Measurements from ENCODE around the gene EYA2.
A peak's percentile ranks its signal among the peaks of the same experiment; 100 is the strongest.
"Not testable (repeated sequence)": the region's sequence is repeated elsewhere in the genome, so short reads cannot be mapped to it uniquely, and the experiment has no call there.

The EYA2 gene
- long read RNA-seq, donor 1, partial matches to known transcripts = 0 of 1 reads
- long read RNA-seq, donor 1, other reads (novel, unspliced or antisense) = 0 of 1 reads
- long read RNA-seq, donor 2 = 0 reads
- long read RNA-seq, donor 3 = 0 reads
- long read RNA-seq, donor 4 = 0 reads
- long read RNA-seq, donor 5 = 0 reads
- long read RNA-seq, donor 6 = 0 reads
- long read RNA-seq, donor 7 = 0 reads
- long read RNA-seq, donor 8 = 0 reads

GRCh38 chr20:46894579-46894958 lies at the start of gene EYA2:
TSS of gene EYA2 (plus strand) at chr20:46894843. CDS start at chr20:46990011, 95,168 bp downstream.
- no peak for DNase-seq

GRCh38 chr20:46844965-46845364 lies 49.7 kb upstream of the EYA2 start:
- DNase-seq = no peak

GRCh38 chr20:46849269-46849668 lies 45.4 kb upstream of the EYA2 start:
- DNase-seq = no peak

- DNase-seq = no peak
Observed at GRCh38 chr20:46849751-46850150, 44.9 kb upstream of the EYA2 start.

- peak; percentile 49 for DNase-seq
Observed at GRCh38 chr20:46850416-46850815, 44.2 kb upstream of the EYA2 start.

- DNase-seq = no peak
Observed at GRCh38 chr20:46850896-46851295, 43.7 kb upstream of the EYA2 start.

- DNase-seq = no peak
Observed at GRCh38 chr20:46851746-46852145, 42.9 kb upstream of the EYA2 start.

GRCh38 chr20:46852313-46852712 lies 42.3 kb upstream of the EYA2 start:
- no peak for DNase-seq

GRCh38 chr20:46853926-46854325 lies 40.7 kb upstream of the EYA2 start:
- no peak for DNase-seq

- no peak for DNase-seq
Observed at GRCh38 chr20:46857061-46857831, 37.4 kb upstream of the EYA2 start.

GRCh38 chr20:46865824-46866223 lies 28.8 kb upstream of the EYA2 start:
- no peak for DNase-seq

- DNase-seq = no peak
Observed at GRCh38 chr20:46870041-46870440, 24.6 kb upstream of the EYA2 start.

GRCh38 chr20:46872328-46873211 lies 22.1 kb upstream of the EYA2 start:
- DNase-seq = no peak

GRCh38 chr20:46875059-46875458 lies 19.6 kb upstream of the EYA2 start:
- DNase-seq = no peak

- DNase-seq = no peak
Observed at GRCh38 chr20:46879386-46879785, 15.3 kb upstream of the EYA2 start.

GRCh38 chr20:46879963-46880362 lies 14.7 kb upstream of the EYA2 start:
- DNase-seq = not testable (repeated sequence)

- no peak for DNase-seq
Observed at GRCh38 chr20:46883892-46884291, 10.8 kb upstream of the EYA2 start.

- DNase-seq = no peak
Observed at GRCh38 chr20:46890682-46891081, 4.0 kb upstream of the EYA2 start.

- no peak for DNase-seq
Observed at GRCh38 chr20:46893051-46893450, 1.6 kb upstream of the EYA2 start.

- DNase-seq = no peak
Observed at GRCh38 chr20:46893877-46894578, 615 bp upstream of the EYA2 start.

GRCh38 chr20:46894971-46895905 lies 595 bp downstream of the EYA2 start:
- DNase-seq = peak; percentile 73

All from right kidney (tissue), 9 donors.